Measurements from ENCODE around the gene SFSWAP.

- no peak for TF ChIP-seq CTCF (IDR thresholded peaks at IDR 0.05; ENCODE audit: insufficient read depth, low read length)
- TF ChIP-seq POLR2AphosphoS5 (IDR thresholded peaks at IDR 0.05; ENCODE audit: low read depth), result no peak
- no peak for TF ChIP-seq GABPA (IDR thresholded peaks at IDR 0.05; ENCODE audit: low read depth)
Measured at GRCh38 chr12:131713349-131713748, 2.5 kb downstream of the SFSWAP start.

Data from HL-60 (cell line).